ENCODE data around the gene G6PC3.

G6PC3 gene

DNA sequence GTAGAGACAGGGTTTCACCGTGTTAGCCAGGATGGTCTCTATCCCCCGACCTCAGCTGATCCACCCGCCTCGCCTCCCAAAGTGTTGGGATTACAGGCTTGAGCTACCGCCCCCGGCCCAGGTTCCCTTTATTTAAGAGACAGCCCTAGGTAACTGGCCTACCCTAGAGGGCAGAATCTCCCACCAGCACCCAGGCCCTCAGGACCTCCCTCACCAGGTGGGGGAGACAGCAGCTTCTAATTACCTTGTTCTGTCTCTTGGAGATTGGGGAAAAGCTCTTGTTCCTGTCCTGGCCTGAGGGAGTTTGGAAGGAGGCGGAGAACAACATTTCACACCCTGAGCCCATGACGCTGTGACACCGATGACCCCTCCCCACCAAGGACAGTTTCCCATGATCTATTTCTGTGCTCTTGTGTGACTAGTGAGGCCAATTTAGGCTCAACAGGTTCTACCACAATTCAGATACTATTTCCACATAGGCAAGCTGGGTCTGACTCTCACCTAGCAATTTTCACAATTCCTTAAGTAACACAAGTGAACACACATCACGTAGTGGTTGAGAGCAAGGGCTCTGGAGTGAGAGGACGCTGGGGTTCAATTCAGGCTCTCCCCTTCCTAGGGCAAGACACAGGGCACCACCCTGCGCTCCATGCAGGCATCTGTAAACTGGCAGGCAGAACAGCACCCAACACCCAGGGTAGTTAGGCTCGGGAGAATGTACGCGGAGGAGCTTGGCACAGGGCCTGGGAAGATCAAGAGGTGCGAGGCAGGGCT is 32.5 kb downstream of the G6PC3 start:
- TF ChIP-seq YY1 (IDR thresholded peaks at IDR 0.05; ENCODE audit: low read depth) (no peak), CEBPB (IDR thresholded peaks at IDR 0.05) (no peak)

DNA sequence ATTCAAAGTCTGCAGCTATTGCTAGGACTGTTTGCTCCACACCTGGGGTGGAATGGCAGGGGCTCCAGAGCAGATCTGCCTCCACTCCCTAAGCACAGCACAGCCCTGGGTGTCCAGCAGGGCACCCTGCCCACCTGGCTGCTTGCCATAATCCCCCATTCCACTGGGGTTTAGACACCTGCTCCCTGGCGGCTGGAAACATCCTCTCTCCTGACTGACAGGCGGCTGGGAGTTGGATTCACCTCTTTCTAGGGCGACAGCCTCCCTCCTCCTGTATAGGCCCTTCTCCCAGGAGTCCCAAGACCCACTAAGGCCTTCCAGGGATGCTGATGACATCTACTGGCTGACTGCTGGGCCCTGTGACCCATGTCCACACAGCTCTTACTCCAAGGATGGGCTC is 34.9 kb downstream of the G6PC3 start:
- TF ChIP-seq EP300 (IDR thresholded peaks at IDR 0.05; ENCODE audit: borderline replicate concordance) (no peak), TCF12 (IDR thresholded peaks at IDR 0.05; ENCODE audit: low read depth) (no peak), TEAD4 (IDR thresholded peaks at IDR 0.05) (no peak), ZBTB7A (IDR thresholded peaks at IDR 0.05; ENCODE audit: low read depth) (no peak), FOXM1 (IDR thresholded peaks at IDR 0.05; ENCODE audit: borderline replicate concordance, low read depth) (no peak), TAF1 (IDR thresholded peaks at IDR 0.05; ENCODE audit: low read depth) (no peak), CEBPB (IDR thresholded peaks at IDR 0.05) (no peak), YY1 (IDR thresholded peaks at IDR 0.05; ENCODE audit: low read depth) (no peak), RAD21 (IDR thresholded peaks at IDR 0.05; ENCODE audit: low read depth) (no peak), CREB1 (IDR thresholded peaks at IDR 0.05; ENCODE audit: low read depth) (no peak), NFIC (IDR thresholded peaks at IDR 0.05) (no peak), EGR1 (IDR thresholded peaks at IDR 0.05) (no peak)
- TF ChIP-seq, protein P1, sequence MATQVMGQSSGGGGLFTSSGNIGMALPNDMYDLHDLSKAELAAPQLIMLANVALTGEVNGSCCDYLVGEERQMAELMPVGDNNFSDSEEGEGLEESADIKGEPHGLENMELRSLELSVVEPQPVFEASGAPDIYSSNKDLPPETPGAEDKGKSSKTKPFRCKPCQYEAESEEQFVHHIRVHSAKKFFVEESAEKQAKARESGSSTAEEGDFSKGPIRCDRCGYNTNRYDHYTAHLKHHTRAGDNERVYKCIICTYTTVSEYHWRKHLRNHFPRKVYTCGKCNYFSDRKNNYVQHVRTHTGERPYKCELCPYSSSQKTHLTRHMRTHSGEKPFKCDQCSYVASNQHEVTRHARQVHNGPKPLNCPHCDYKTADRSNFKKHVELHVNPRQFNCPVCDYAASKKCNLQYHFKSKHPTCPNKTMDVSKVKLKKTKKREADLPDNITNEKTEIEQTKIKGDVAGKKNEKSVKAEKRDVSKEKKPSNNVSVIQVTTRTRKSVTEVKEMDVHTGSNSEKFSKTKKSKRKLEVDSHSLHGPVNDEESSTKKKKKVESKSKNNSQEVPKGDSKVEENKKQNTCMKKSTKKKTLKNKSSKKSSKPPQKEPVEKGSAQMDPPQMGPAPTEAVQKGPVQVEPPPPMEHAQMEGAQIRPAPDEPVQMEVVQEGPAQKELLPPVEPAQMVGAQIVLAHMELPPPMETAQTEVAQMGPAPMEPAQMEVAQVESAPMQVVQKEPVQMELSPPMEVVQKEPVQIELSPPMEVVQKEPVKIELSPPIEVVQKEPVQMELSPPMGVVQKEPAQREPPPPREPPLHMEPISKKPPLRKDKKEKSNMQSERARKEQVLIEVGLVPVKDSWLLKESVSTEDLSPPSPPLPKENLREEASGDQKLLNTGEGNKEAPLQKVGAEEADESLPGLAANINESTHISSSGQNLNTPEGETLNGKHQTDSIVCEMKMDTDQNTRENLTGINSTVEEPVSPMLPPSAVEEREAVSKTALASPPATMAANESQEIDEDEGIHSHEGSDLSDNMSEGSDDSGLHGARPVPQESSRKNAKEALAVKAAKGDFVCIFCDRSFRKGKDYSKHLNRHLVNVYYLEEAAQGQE (IDR thresholded peaks at IDR 0.05; ENCODE audit: low read depth): no peak
- TF ChIP-seq, protein P2, sequence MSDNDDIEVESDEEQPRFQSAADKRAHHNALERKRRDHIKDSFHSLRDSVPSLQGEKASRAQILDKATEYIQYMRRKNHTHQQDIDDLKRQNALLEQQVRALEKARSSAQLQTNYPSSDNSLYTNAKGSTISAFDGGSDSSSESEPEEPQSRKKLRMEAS (IDR thresholded peaks at IDR 0.05): no peak
- TF ChIP-seq, protein P3, sequence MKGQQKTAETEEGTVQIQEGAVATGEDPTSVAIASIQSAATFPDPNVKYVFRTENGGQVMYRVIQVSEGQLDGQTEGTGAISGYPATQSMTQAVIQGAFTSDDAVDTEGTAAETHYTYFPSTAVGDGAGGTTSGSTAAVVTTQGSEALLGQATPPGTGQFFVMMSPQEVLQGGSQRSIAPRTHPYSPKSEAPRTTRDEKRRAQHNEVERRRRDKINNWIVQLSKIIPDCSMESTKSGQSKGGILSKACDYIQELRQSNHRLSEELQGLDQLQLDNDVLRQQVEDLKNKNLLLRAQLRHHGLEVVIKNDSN (IDR thresholded peaks at IDR 0.05): no peak

DNA sequence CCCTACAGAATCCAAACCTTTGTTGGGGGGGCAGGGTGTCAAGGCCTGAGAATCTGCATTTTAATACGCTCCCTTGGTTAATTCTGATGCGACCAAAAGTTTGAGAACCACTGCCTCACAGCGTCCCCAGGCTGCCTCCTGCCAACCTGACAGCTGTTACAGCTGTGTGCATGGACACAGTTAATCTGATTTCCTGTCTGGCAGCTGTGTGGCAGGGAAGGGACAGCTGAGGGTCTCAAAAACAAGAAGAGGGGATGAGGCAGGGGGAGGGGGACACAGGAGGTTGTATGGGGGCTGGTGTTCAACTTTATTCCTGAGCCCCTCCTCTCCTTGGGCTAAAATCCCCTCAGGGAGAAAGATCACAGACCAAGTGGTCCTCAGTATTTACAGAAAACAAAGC is 35.4 kb downstream of the G6PC3 start:
- TF ChIP-seq YY1 (IDR thresholded peaks at IDR 0.05; ENCODE audit: low read depth): no peak
- no peak for TF ChIP-seq FOXM1 (IDR thresholded peaks at IDR 0.05; ENCODE audit: borderline replicate concordance, low read depth)
- no peak for TF ChIP-seq NFIC (IDR thresholded peaks at IDR 0.05)
- TF ChIP-seq, protein P1 (IDR thresholded peaks at IDR 0.05; ENCODE audit: low read depth): no peak
- TF ChIP-seq TCF12 (IDR thresholded peaks at IDR 0.05; ENCODE audit: low read depth): no peak
- TF ChIP-seq ZBTB7A (IDR thresholded peaks at IDR 0.05; ENCODE audit: low read depth): no peak
- TF ChIP-seq EP300 (IDR thresholded peaks at IDR 0.05; ENCODE audit: borderline replicate concordance): no peak
- no peak for TF ChIP-seq TEAD4 (IDR thresholded peaks at IDR 0.05)
- TF ChIP-seq CREB1 (IDR thresholded peaks at IDR 0.05; ENCODE audit: low read depth): no peak
- no peak for TF ChIP-seq EGR1 (IDR thresholded peaks at IDR 0.05)
- no peak for TF ChIP-seq CEBPB (IDR thresholded peaks at IDR 0.05)
- TF ChIP-seq RAD21 (IDR thresholded peaks at IDR 0.05; ENCODE audit: low read depth): no peak
- TF ChIP-seq, protein P2 (IDR thresholded peaks at IDR 0.05): no peak
- TF ChIP-seq TAF1 (IDR thresholded peaks at IDR 0.05; ENCODE audit: low read depth): no peak
- TF ChIP-seq, protein P3 (IDR thresholded peaks at IDR 0.05): no peak

DNA sequence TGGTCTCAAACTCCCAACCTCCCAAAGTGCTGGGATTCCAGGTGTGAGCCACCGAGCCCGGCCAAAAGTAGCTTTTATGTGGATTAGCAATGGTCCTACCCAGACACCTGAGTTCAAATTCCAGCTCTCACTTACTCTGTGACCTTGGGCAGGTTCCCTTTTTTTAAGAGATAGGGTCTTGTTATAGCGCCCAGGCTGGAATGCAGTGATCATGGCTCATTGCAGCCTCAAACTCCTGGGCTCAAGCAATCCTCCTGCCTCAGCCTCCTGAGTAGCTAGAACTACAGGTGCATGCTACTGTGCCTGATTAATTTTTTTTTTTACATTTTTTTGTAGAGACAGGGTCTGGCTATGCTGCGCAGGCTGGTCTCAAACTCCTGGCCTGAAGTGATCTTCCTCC is 36.3 kb downstream of the G6PC3 start:
- TF ChIP-seq CEBPB (IDR thresholded peaks at IDR 0.05) (no peak), FOXM1 (IDR thresholded peaks at IDR 0.05; ENCODE audit: borderline replicate concordance, low read depth) (no peak)

DNA sequence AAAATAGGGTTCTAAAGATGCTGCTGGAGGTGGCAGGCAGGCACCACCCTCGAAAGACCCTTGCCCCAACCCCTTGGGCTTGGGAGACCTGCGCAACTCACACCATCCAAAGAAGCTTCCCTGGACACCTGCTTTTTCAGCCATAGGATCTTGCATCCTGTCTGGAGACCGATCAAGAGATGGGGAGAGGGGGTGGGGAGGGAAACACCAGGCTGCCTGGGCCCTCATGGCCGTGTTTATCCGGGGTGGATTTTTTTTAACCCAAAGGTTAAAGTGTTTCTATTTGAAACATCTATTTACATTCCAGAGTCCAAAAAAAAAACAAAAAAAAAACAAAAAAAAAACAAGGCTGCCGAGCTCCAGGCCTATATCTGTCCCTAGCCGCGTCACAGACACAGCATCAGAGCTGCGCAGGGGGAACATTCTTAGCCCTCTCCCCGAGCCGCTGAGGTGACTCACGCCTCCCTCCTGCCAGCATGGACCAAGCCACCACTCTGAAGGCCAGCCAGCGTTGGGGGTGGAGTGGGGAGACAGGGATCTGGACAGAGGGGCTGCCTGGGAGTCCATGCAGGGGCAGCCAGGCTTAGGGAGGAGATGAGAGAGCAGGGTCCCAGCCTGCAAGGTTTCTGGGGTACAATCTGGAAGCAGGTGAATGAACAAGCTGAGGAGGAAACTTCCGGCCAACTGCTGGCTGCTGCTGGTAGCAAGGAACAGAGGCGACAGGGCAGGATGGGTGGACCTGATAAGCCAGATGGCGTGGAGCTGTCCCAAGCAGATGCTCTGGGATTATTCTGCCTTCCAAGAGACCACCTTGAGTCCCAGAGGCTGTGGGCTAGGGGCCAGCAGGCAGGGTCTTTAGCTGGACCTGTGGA is 38.1 kb downstream of the G6PC3 start:
- TF ChIP-seq, protein P1 (IDR thresholded peaks at IDR 0.05; ENCODE audit: low read depth): no peak
- TF ChIP-seq YY1 (IDR thresholded peaks at IDR 0.05; ENCODE audit: low read depth) (no peak), FOXM1 (IDR thresholded peaks at IDR 0.05; ENCODE audit: borderline replicate concordance, low read depth) (no peak), CREB1 (IDR thresholded peaks at IDR 0.05; ENCODE audit: low read depth) (no peak), CEBPB (IDR thresholded peaks at IDR 0.05) (no peak), TCF12 (IDR thresholded peaks at IDR 0.05; ENCODE audit: low read depth) (no peak)
- TF ChIP-seq, protein P3 (IDR thresholded peaks at IDR 0.05): no peak
